ENCODE data around the gene RHOB. TPM values are rescaled to one million over a fixed set of nuclear protein-coding genes. Genes with fewer than 3 reads are reported as not detected.

The RHOB gene
- total RNA-seq, 1 experiment from 2014 or later, result 38.9 TPM

DNA sequence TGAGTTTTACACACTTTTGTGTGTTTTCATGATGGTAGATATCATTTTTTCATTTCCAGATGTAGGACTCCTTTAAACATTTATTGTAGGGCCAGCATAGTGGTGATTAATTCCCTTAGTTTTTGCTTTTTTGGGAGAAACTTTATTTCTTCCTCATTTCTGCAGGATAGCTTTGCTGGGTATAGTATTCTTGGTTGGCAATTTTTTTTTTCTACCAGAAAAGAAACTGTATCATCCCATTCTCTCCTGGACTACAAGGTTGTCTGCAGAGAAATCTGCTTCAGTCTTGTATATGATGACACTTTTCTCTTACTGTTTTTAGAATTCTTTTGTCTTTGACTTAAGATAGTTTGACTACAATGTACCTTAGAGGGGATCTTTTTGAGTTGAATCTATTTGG is 37.8 kb upstream of the RHOB start:
- no peak overlapping the region for H3K4me3 ChIP-seq (ENCODE audit: low read depth in 2 of 2, low read length in 2 of 2)
- no peaks in the 10 kb centered on the region for H3K36me3 ChIP-seq (ENCODE audit: control insufficient read depth, insufficient read depth, low read length)
- ChIA-PET POLR2A (no interaction called here), CTCF (no interaction called here)
- H3K9me3 ChIP-seq (ENCODE audit: control insufficient read depth, insufficient read depth, low read depth, low read length), result peaks cover 8% of the 10 kb centered on the region
- intact Hi-C loops (cut with micrococcal nuclease; ENCODE audit: unreplicated experiment) (no loop called here), in situ Hi-C loops (cut with HindIII; ENCODE audit: low pct_unique_long_range_greater_than_20kb, low sequenced_read_pairs) (no loop called here)
- H3K4me1 ChIP-seq (ENCODE audit: control insufficient read depth, insufficient read depth, low read length), result no peaks in the 10 kb centered on the region
- H3K27me3 ChIP-seq (ENCODE audit: control insufficient read depth, insufficient read depth, low read length), result no peaks in the 10 kb centered on the region; the same call in 1 of the 2 replicates
- ATAC-seq, result no peak
- no TSS peak for BruUV-seq (replicated peaks)
- no peak overlapping the region for H3K27ac ChIP-seq (ENCODE audit: low read length)
- TF ChIP-seq, protein P1, sequence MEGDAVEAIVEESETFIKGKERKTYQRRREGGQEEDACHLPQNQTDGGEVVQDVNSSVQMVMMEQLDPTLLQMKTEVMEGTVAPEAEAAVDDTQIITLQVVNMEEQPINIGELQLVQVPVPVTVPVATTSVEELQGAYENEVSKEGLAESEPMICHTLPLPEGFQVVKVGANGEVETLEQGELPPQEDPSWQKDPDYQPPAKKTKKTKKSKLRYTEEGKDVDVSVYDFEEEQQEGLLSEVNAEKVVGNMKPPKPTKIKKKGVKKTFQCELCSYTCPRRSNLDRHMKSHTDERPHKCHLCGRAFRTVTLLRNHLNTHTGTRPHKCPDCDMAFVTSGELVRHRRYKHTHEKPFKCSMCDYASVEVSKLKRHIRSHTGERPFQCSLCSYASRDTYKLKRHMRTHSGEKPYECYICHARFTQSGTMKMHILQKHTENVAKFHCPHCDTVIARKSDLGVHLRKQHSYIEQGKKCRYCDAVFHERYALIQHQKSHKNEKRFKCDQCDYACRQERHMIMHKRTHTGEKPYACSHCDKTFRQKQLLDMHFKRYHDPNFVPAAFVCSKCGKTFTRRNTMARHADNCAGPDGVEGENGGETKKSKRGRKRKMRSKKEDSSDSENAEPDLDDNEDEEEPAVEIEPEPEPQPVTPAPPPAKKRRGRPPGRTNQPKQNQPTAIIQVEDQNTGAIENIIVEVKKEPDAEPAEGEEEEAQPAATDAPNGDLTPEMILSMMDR (IDR thresholded peaks at IDR 0.05), result no peak
- TF ChIP-seq POLR2AphosphoS5 (IDR thresholded peaks at IDR 0.05; ENCODE audit: low read depth, low read length) (no peak), SIN3A (IDR thresholded peaks at IDR 0.05; ENCODE audit: borderline replicate concordance, insufficient read depth, low read depth, low read length) (no peak), TCF7L2 (IDR thresholded peaks at IDR 0.05; ENCODE audit: low read depth, low read length) (no peak)
- TF ChIP-seq, protein P2, sequence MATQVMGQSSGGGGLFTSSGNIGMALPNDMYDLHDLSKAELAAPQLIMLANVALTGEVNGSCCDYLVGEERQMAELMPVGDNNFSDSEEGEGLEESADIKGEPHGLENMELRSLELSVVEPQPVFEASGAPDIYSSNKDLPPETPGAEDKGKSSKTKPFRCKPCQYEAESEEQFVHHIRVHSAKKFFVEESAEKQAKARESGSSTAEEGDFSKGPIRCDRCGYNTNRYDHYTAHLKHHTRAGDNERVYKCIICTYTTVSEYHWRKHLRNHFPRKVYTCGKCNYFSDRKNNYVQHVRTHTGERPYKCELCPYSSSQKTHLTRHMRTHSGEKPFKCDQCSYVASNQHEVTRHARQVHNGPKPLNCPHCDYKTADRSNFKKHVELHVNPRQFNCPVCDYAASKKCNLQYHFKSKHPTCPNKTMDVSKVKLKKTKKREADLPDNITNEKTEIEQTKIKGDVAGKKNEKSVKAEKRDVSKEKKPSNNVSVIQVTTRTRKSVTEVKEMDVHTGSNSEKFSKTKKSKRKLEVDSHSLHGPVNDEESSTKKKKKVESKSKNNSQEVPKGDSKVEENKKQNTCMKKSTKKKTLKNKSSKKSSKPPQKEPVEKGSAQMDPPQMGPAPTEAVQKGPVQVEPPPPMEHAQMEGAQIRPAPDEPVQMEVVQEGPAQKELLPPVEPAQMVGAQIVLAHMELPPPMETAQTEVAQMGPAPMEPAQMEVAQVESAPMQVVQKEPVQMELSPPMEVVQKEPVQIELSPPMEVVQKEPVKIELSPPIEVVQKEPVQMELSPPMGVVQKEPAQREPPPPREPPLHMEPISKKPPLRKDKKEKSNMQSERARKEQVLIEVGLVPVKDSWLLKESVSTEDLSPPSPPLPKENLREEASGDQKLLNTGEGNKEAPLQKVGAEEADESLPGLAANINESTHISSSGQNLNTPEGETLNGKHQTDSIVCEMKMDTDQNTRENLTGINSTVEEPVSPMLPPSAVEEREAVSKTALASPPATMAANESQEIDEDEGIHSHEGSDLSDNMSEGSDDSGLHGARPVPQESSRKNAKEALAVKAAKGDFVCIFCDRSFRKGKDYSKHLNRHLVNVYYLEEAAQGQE (IDR thresholded peaks at IDR 0.05; ENCODE audit: insufficient read depth in 1 of 2, low read depth in 2 of 2, low read length in 1 of 2), result no peak
- no peak for DNase-seq (ENCODE audit: low read depth, low spot score)

DNA sequence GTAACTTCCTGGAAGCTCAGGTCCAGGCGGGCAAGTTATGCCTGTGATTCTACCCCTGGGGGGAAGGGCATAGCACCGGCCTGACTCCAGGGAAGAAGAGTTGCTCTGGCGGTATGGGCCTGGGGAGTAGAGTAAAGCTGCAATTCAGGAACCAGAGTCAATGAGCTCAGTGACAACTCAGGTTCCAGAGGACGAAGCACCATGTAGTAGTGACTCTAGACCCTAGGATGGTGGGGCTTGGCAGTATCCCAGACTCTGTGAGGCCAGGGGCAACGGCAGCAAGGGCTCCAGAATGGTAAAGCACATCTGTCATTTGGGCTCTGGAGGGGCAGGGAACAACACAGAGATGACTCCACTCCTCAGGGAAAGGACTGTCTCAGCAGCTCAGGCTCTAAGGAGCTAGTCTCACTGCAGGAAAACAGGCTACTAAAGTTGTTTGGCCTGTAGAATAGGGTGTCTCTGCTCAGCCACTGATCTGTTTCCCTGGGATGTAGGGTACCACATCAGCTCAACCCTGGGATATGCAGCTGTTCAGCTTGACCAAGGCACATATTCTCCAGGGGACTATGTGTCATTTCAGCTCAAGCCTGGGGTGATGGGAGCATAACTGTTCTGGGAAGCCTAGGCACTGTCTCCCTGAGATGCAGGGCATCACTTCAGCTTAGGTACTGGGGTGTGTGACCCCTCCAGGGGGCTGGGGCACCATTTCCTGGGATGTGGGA is 36.2 kb upstream of the RHOB start:
- BruUV-seq (replicated peaks), result no TSS peak
- DNase-seq (ENCODE audit: low read depth, low spot score), result no peak
- ChIA-PET POLR2A (interaction anchor here (0.6 to 1.0 kb wide), 2 partner anchors 37 to 79 kb away, joined by 6 to 13 read pairs; partner anchors contain the start of gene RHOB), CTCF (interaction anchor here (0.5 to 1.5 kb wide), 15 partner anchors 7 to 240 kb away, joined by 3 to 23 read pairs (median 4); partner anchors contain the start of genes HS1BP3 and RHOB)
- Histone ChIP-seq H3K27me3 (ENCODE audit: control insufficient read depth, insufficient read depth, low read length) (no peaks in the 10 kb centered on the region), H3K9me3 (ENCODE audit: control insufficient read depth, insufficient read depth, low read depth, low read length) (peaks cover 8% of the 10 kb centered on the region), H3K27ac (ENCODE audit: low read length) (no peak overlapping the region), H3K4me1 (ENCODE audit: control insufficient read depth, insufficient read depth, low read length) (no peaks in the 10 kb centered on the region), H3K4me3 (ENCODE audit: low read depth in 2 of 2, low read length in 2 of 2) (no peak overlapping the region), H3K36me3 (ENCODE audit: control insufficient read depth, insufficient read depth, low read length) (no peaks in the 10 kb centered on the region)
- intact Hi-C loops (cut with micrococcal nuclease; ENCODE audit: unreplicated experiment) (no loop called here), in situ Hi-C loops (cut with HindIII; ENCODE audit: low pct_unique_long_range_greater_than_20kb, low sequenced_read_pairs) (no loop called here)
- peak; percentile 34 for ATAC-seq
- TF ChIP-seq SIN3A (IDR thresholded peaks at IDR 0.05; ENCODE audit: borderline replicate concordance, insufficient read depth, low read depth, low read length) (no peak), TCF7L2 (IDR thresholded peaks at IDR 0.05; ENCODE audit: low read depth, low read length) (no peak), POLR2AphosphoS5 (IDR thresholded peaks at IDR 0.05; ENCODE audit: low read depth, low read length) (no peak)
- TF ChIP-seq, protein P1 (IDR thresholded peaks at IDR 0.05), result no peak
- TF ChIP-seq, protein P2 (IDR thresholded peaks at IDR 0.05; ENCODE audit: insufficient read depth in 1 of 2, low read depth in 2 of 2, low read length in 1 of 2), result no peak

Data from Panc1 (cell line).